Measurements from ENCODE around the gene RNF26. TPM values are rescaled to one million over a fixed set of nuclear protein-coding genes. Genes with fewer than 3 reads are reported as not detected.

Gene RNF26
- polyA plus RNA-seq, 1 experiment = 27.1 TPM

- TF ChIP-seq, protein P1, sequence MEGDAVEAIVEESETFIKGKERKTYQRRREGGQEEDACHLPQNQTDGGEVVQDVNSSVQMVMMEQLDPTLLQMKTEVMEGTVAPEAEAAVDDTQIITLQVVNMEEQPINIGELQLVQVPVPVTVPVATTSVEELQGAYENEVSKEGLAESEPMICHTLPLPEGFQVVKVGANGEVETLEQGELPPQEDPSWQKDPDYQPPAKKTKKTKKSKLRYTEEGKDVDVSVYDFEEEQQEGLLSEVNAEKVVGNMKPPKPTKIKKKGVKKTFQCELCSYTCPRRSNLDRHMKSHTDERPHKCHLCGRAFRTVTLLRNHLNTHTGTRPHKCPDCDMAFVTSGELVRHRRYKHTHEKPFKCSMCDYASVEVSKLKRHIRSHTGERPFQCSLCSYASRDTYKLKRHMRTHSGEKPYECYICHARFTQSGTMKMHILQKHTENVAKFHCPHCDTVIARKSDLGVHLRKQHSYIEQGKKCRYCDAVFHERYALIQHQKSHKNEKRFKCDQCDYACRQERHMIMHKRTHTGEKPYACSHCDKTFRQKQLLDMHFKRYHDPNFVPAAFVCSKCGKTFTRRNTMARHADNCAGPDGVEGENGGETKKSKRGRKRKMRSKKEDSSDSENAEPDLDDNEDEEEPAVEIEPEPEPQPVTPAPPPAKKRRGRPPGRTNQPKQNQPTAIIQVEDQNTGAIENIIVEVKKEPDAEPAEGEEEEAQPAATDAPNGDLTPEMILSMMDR (IDR thresholded peaks at IDR 0.05; ENCODE audit: low read depth, low read length) = peak; percentile 81
- CTCF ChIA-PET = interaction anchor here (0.6 to 8.8 kb wide), 49 partner anchors 8 to 1121 kb away, joined by 3 to 161 read pairs (median 4); partner anchors contain the start of genes C1QTNF5, CBL, DPAGT1 and HINFP
- no peak for DNase-seq (ENCODE audit: low read depth, low spot score)
- Histone ChIP-seq H3K27me3 (ENCODE audit: control insufficient read depth, insufficient read depth, low read length) (no peaks in the 10 kb centered on the region), H3K9me3 (ENCODE audit: control insufficient read depth, insufficient read depth, low read length) (no peaks in the 10 kb centered on the region), H3K27ac (ENCODE audit: low read depth, low read length) (no peak overlapping the region), H3K4me3 (ENCODE audit: low read depth, low read length) (no peak overlapping the region)
- POLR2A ChIA-PET = no interaction called here
Measured at GRCh38 chr11:119323532-119324033, 10.7 kb upstream of the RNF26 start.

DNA sequence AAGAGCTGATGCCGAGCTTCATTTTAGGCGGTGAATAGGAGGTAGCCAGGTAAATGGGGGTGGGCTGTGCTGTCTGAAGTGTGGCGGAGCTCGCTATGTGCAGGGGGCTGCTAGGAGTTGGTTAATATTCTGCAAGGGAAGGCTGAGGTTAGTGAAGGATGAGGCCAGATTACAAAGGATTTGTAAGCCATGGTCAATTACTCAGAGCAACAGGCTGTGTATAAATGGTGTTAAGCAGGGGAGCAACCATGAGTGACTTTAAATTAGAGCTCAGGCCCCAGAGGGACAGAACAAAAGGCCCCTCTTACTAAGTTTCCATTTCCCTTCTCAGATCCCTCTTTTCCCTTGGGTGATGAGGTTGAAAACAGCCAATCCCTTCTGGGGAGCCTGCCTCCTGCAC lies 10.1 kb upstream of the RNF26 start:
- TF ChIP-seq, protein P1 (IDR thresholded peaks at IDR 0.05; ENCODE audit: low read depth, low read length) = no peak
- POLR2A ChIA-PET = no interaction called here
- CTCF ChIA-PET = interaction anchor here (0.6 to 8.8 kb wide), 38 partner anchors 9 to 293 kb away, joined by 3 to 161 read pairs (median 4); partner anchors contain the start of genes C1QTNF5, CBL, DPAGT1 and HYOU1
- H3K27ac ChIP-seq (ENCODE audit: low read depth, low read length) = no peak overlapping the region
- H3K4me3 ChIP-seq (ENCODE audit: low read depth, low read length) = no peak overlapping the region
- no peaks in the 10 kb centered on the region for H3K27me3 ChIP-seq (ENCODE audit: control insufficient read depth, insufficient read depth, low read length)
- H3K9me3 ChIP-seq (ENCODE audit: control insufficient read depth, insufficient read depth, low read length) = no peaks in the 10 kb centered on the region
- no peak for DNase-seq (ENCODE audit: low read depth, low spot score)

DNA sequence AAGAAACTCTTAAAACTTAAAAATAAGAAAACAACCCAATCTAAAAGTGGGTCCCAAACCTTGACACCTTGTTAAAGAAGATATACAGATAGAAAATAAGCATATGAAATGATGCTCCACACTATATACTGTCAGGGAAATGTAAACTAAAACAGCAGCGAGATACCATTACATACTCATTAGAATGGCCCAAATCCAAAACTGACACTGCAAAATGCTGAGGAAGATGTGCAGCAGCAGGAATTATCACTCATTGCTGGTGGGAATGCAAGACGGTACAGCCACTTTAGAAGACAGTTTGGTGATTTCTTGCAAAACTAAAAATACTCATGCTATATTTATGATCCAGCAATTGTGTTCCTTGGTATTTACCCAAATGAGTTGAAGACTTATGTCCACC lies 5.0 kb upstream of the RNF26 start:
- CTCF ChIA-PET = interaction anchor here (1.4 kb wide), 1 partner anchor 9 kb away, joined by 4 read pairs; no protein-coding TSS in a partner anchor
- H3K4me3 ChIP-seq (ENCODE audit: low read depth, low read length) = no peak overlapping the region
- no peak overlapping the region for H3K27ac ChIP-seq (ENCODE audit: low read depth, low read length)
- DNase-seq (ENCODE audit: low read depth, low spot score) = no peak
- TF ChIP-seq, protein P1 (IDR thresholded peaks at IDR 0.05; ENCODE audit: low read depth, low read length) = no peak
- H3K27me3 ChIP-seq (ENCODE audit: control insufficient read depth, insufficient read depth, low read length) = no peaks in the 10 kb centered on the region
- H3K9me3 ChIP-seq (ENCODE audit: control insufficient read depth, insufficient read depth, low read length) = no peaks in the 10 kb centered on the region
- POLR2A ChIA-PET = interaction anchor here (0.9 kb wide), 1 partner anchor 9 kb away, joined by 8 read pairs; no protein-coding TSS in a partner anchor

DNA sequence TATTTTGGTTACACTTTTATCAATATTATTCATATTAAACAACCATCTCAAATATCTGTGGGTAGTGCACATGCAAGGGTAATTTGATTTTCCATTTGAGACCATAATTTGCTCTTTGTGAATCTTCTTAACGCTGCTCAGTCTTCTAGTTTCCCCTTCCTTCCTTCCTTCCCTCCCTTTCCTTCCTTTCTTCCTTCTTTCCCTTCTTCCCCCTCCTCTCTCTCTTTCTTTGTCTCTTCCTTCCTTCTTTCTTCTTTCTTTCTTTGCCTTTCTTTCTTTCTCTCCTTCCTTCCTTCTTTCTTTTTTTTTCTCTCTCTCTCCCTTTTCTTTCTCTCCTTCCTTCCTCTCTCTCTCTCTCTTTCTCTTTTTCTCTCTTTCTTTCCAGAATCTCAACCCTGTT lies 4.1 kb upstream of the RNF26 start:
- Histone ChIP-seq H3K27me3 (ENCODE audit: control insufficient read depth, insufficient read depth, low read length) (no peaks in the 10 kb centered on the region), H3K27ac (ENCODE audit: low read depth, low read length) (no peak overlapping the region), H3K4me3 (ENCODE audit: low read depth, low read length) (no peak overlapping the region), H3K9me3 (ENCODE audit: control insufficient read depth, insufficient read depth, low read length) (no peaks in the 10 kb centered on the region; the same call in 1 of the 2 replicates)
- CTCF ChIA-PET = interaction anchor here (6.3 kb wide), 1 partner anchor 8 kb away, joined by 55 read pairs; no protein-coding TSS in a partner anchor
- no peak for DNase-seq (ENCODE audit: low read depth, low spot score)
- POLR2A ChIA-PET = no interaction called here
- TF ChIP-seq, protein P1 (IDR thresholded peaks at IDR 0.05; ENCODE audit: low read depth, low read length) = no peak

DNA sequence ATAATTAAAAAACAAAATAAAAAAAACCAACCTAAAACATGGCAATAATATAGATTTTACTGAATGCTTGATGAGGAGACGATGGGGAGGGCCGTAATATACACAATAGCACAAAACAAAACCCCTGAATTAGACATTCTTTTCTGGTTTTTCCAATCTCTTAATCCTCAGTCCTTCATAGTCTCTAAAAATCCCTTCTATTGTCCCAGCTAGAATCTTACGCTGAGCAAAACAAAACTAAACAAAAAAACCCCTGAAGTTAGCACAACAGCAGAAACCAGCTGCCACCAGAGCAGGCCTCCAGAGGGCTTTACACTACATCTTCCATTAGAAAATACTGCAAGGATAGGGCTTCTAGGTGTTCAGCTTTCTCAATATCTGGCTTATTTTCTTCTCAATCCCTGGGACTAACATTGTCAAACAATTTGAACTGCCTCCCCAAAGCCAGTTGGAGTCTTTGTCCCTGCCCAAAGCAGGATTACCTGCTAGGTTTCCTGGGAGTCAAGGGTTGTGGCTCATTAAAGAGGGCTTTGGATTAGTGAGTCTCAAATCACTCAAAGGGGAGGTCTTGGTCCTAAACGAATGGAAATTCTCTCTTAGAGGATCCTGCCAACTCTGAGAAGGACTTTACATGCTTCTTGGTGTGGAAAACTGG lies 2.1 kb upstream of the RNF26 start:
- Histone ChIP-seq H3K27ac (ENCODE audit: low read depth, low read length) (no peak overlapping the region), H3K4me3 (ENCODE audit: low read depth, low read length) (no peak overlapping the region), H3K27me3 (ENCODE audit: control insufficient read depth, insufficient read depth, low read length) (no peaks in the 10 kb centered on the region), H3K9me3 (ENCODE audit: control insufficient read depth, insufficient read depth, low read length) (no peaks in the 10 kb centered on the region; the same call in 1 of the 2 replicates)
- TF ChIP-seq, protein P1 (IDR thresholded peaks at IDR 0.05; ENCODE audit: low read depth, low read length) = no peak
- ChIA-PET CTCF (interaction anchor here (1.3 to 6.3 kb wide), 2 partner anchors 8 to 10 kb away, joined by 5 to 55 read pairs; no protein-coding TSS in a partner anchor), POLR2A (no interaction called here)
- DNase-seq (ENCODE audit: low read depth, low spot score) = no peak

Data from AG04450 (cell line).